IPS DF 6.9 (cell line): Measurements from ENCODE around the gene GNG2.

Source experiments
- DNase-seq: peaks from one replicate; pipeline ENCODE4 v3.0.0-alpha.2; 2013; ENCODE audit warnings: low read depth, low spot score
- H3K27ac ChIP-seq: one replicate; pipeline ENCODE4 v1.5.1; 2013; ENCODE audit warnings: low read length, control low read depth
- H3K27me3 ChIP-seq: 2 replicates; pipeline ENCODE4 v1.6.1; 2013; ENCODE audit warnings: mild to moderate bottlenecking, low read length; ENCODE audit not compliant: control insufficient read depth, insufficient read depth
- H3K36me3 ChIP-seq: 2 replicates; pipeline ENCODE4 v1.6.1; 2013; ENCODE audit warnings: low read length; ENCODE audit not compliant: control insufficient read depth, insufficient read depth
- H3K4me1 ChIP-seq: 2 replicates; pipeline ENCODE4 v1.6.1; 2013; ENCODE audit warnings: low read length; ENCODE audit not compliant: control insufficient read depth, insufficient read depth
- H3K4me3 ChIP-seq: 2 replicates; pipeline ENCODE4 v1.5.1; 2013; ENCODE audit warnings: mild to moderate bottlenecking, low read length
- H3K9me3 ChIP-seq: 2 replicates; pipeline ENCODE4 v1.6.1; 2013; ENCODE audit warnings: low read length, inconsistent platforms; ENCODE audit not compliant: control insufficient read depth, insufficient read depth
- WGBS: extraction: QIAGEN DNeasy Blood & Tissue Kit; methylation state at CpG from one replicate; pipeline ENCODE4 v1.1.7; 2013; ENCODE audit warnings: mixed read lengths, missing lambda C conversion rate; ENCODE audit not compliant: insufficient read length, insufficient coverage; 5-methylcytosine and 5-hydroxymethylcytosine counted together

GNG2 gene

GRCh38 chr14:52002542-52002941 lies 142.1 kb downstream of the GNG2 start:
- H3K27ac ChIP-seq = no peak overlapping the region
- H3K36me3 ChIP-seq = peaks cover 17% of the 10 kb centered on the region; the same call in 1 of the 2 replicates
- WGBS = no CpG with 5 or more reads among the region's 4 CpGs
- no peaks in the 10 kb centered on the region; the same call in 1 of the 2 replicates for H3K4me1 ChIP-seq
- H3K9me3 ChIP-seq = no peaks in the 10 kb centered on the region
- DNase-seq = no peak
- H3K4me3 ChIP-seq = no peak overlapping the region
- no peaks in the 10 kb centered on the region for H3K27me3 ChIP-seq

GRCh38 chr14:52003324-52003723 lies 142.9 kb downstream of the GNG2 start:
- no peak for DNase-seq
- no peaks in the 10 kb centered on the region; the same call in 1 of the 2 replicates for H3K4me1 ChIP-seq
- peaks cover 22% of the 10 kb centered on the region; the same call in 1 of the 2 replicates for H3K36me3 ChIP-seq
- no peak overlapping the region for H3K4me3 ChIP-seq
- H3K27me3 ChIP-seq = no peaks in the 10 kb centered on the region
- H3K9me3 ChIP-seq = no peaks in the 10 kb centered on the region
- no CpG with 5 or more reads among the region's 3 CpGs for WGBS
- no peak overlapping the region for H3K27ac ChIP-seq

- Histone ChIP-seq H3K9me3 (no peaks in the 10 kb centered on the region), H3K27me3 (no peaks in the 10 kb centered on the region), H3K4me1 (no peaks in the 10 kb centered on the region; the same call in 1 of the 2 replicates), H3K36me3 (peaks cover 30% of the 10 kb centered on the region; the same call in 1 of the 2 replicates), H3K4me3 (no peak overlapping the region), H3K27ac (no peak overlapping the region)
- no CpG with 5 or more reads among the region's 2 CpGs for WGBS
- no peak for DNase-seq
Measured at GRCh38 chr14:52005625-52006024, 145.2 kb downstream of the GNG2 start.

GRCh38 chr14:52006361-52006760 lies 145.9 kb downstream of the GNG2 start:
- Histone ChIP-seq H3K36me3 (peaks cover 36% of the 10 kb centered on the region; the same call in 1 of the 2 replicates), H3K4me1 (no peaks in the 10 kb centered on the region; the same call in 1 of the 2 replicates), H3K27me3 (no peaks in the 10 kb centered on the region), H3K9me3 (no peaks in the 10 kb centered on the region), H3K4me3 (no peak overlapping the region), H3K27ac (no peak overlapping the region)
- DNase-seq = no peak
- no CpG with 5 or more reads among the region's 3 CpGs for WGBS

GRCh38 chr14:52007211-52007610 lies 146.8 kb downstream of the GNG2 start:
- H3K9me3 ChIP-seq = no peaks in the 10 kb centered on the region
- no CpG with 5 or more reads among the region's 1 CpG for WGBS
- peaks cover 35% of the 10 kb centered on the region; the same call in 1 of the 2 replicates for H3K36me3 ChIP-seq
- no peaks in the 10 kb centered on the region; the same call in 1 of the 2 replicates for H3K4me1 ChIP-seq
- H3K27ac ChIP-seq = no peak overlapping the region
- H3K4me3 ChIP-seq = no peak overlapping the region
- DNase-seq = no peak
- H3K27me3 ChIP-seq = no peaks in the 10 kb centered on the region

- H3K9me3 ChIP-seq = no peaks in the 10 kb centered on the region
- no peak for DNase-seq
- H3K4me1 ChIP-seq = no peaks in the 10 kb centered on the region; the same call in 1 of the 2 replicates
- H3K27me3 ChIP-seq = no peaks in the 10 kb centered on the region
- H3K4me3 ChIP-seq = no peak overlapping the region
- peaks cover 34% of the 10 kb centered on the region; the same call in 1 of the 2 replicates for H3K36me3 ChIP-seq
- H3K27ac ChIP-seq = no peak overlapping the region
- WGBS = no CpG with 5 or more reads among the region's 1 CpG
Measured at GRCh38 chr14:52007637-52008036, 147.2 kb downstream of the GNG2 start.

GRCh38 chr14:52008136-52008535 lies 147.7 kb downstream of the GNG2 start:
- peaks cover 1% of the 10 kb centered on the region; the same call in 1 of the 2 replicates for H3K4me1 ChIP-seq
- no peak overlapping the region for H3K4me3 ChIP-seq
- no CpG with 5 or more reads among the region's 4 CpGs for WGBS
- no peak for DNase-seq
- H3K27ac ChIP-seq = no peak overlapping the region
- H3K27me3 ChIP-seq = no peaks in the 10 kb centered on the region
- H3K9me3 ChIP-seq = no peaks in the 10 kb centered on the region
- H3K36me3 ChIP-seq = peaks cover 34% of the 10 kb centered on the region; the same call in 1 of the 2 replicates

- Histone ChIP-seq H3K27me3 (no peaks in the 10 kb centered on the region), H3K9me3 (no peaks in the 10 kb centered on the region), H3K4me1 (peaks cover 3% of the 10 kb centered on the region; the same call in 1 of the 2 replicates), H3K27ac (no peak overlapping the region), H3K4me3 (no peak overlapping the region), H3K36me3 (peaks cover 29% of the 10 kb centered on the region; the same call in 1 of the 2 replicates)
- no CpG with 5 or more reads among the region's 3 CpGs for WGBS
- DNase-seq = no peak
Measured at GRCh38 chr14:52010173-52010693, 149.8 kb downstream of the GNG2 start.

- peaks cover 23% of the 10 kb centered on the region; the same call in 1 of the 2 replicates for H3K36me3 ChIP-seq
- WGBS = no CpG with 5 or more reads among the region's 9 CpGs
- H3K27ac ChIP-seq = no peak overlapping the region
- no peak overlapping the region for H3K4me3 ChIP-seq
- DNase-seq = no peak
- no peaks in the 10 kb centered on the region for H3K9me3 ChIP-seq
- H3K27me3 ChIP-seq = no peaks in the 10 kb centered on the region
- H3K4me1 ChIP-seq = peaks cover 3% of the 10 kb centered on the region; the same call in 1 of the 2 replicates
Measured at GRCh38 chr14:52011523-52011922, 151.1 kb downstream of the GNG2 start.

- no CpG with 5 or more reads among the region's 4 CpGs for WGBS
- Histone ChIP-seq H3K4me1 (peaks cover 3% of the 10 kb centered on the region; the same call in 1 of the 2 replicates), H3K36me3 (peaks cover 23% of the 10 kb centered on the region; the same call in 1 of the 2 replicates), H3K27ac (no peak overlapping the region), H3K4me3 (no peak overlapping the region), H3K9me3 (no peaks in the 10 kb centered on the region), H3K27me3 (no peaks in the 10 kb centered on the region)
- no peak for DNase-seq
Measured at GRCh38 chr14:52012635-52013034, 152.2 kb downstream of the GNG2 start.
